Fibroblast of lung (primary cell): ENCODE data around the gene PLXNA4. TPM values are rescaled to one million over a fixed set of nuclear protein-coding genes. Genes with fewer than 3 reads are reported as not detected.

Source experiments
- DNase-seq, 2 donors: peaks; one replicate each; pipeline versions ENCODE4 v3.0.0 to v3.0.0-alpha.2; 2010; ENCODE audit warnings: low read depth in 2 of 2
- H2AFZ ChIP-seq: 2 replicates; pipeline ENCODE4 v1.5.1; 2012; ENCODE audit warnings: low read length, control low read depth, inconsistent platforms
- H3K27ac ChIP-seq: 2 replicates; pipeline ENCODE4 v1.5.1; 2011; ENCODE audit warnings: low read length, control low read depth; ENCODE audit not compliant: insufficient read depth
- H3K27me3 ChIP-seq: 2 replicates; pipeline ENCODE4 v1.5.1; 2011; ENCODE audit warnings: mild to moderate bottlenecking, low read length; ENCODE audit not compliant: control insufficient read depth, insufficient read depth
- H3K36me3 ChIP-seq: 2 replicates; pipeline ENCODE4 v1.5.1; 2011; ENCODE audit warnings: low read length; ENCODE audit not compliant: control insufficient read depth, insufficient read depth
- H3K4me1 ChIP-seq: 2 replicates; pipeline ENCODE4 v1.5.1; 2011; ENCODE audit warnings: low read length; ENCODE audit not compliant: control insufficient read depth, insufficient read depth; ENCODE audit errors: extremely low read depth
- H3K4me2 ChIP-seq: 2 replicates; pipeline ENCODE4 v1.5.1; 2011; ENCODE audit warnings: low read length, control low read depth; ENCODE audit not compliant: insufficient read depth; ENCODE audit errors: extremely low read depth
- H3K4me3 ChIP-seq, 4 experiments: fragments of 200-600 bp in 1 of 4; sonication (generic) in 1 of 4; replicated peaks in 1 of 4; 2 replicates each; pipeline ENCODE4 v1.5.1; 2011 to 2016; ENCODE audit warnings: low read length in 4 of 4, low read depth in 3 of 4, mild to moderate bottlenecking in 3 of 4, control low read depth in 2 of 4, inconsistent platforms in 1 of 4, mixed read lengths in 1 of 4; ENCODE audit not compliant: insufficient read depth in 1 of 4; ENCODE audit errors: control extremely low read depth in 1 of 4
- H3K79me2 ChIP-seq: 2 replicates; pipeline ENCODE4 v1.5.1; 2012; ENCODE audit warnings: mild to moderate bottlenecking, low read length, inconsistent platforms; ENCODE audit not compliant: control insufficient read depth, insufficient read depth
- H3K9ac ChIP-seq: 2 replicates; pipeline ENCODE4 v1.5.1; 2011; ENCODE audit warnings: mild to moderate bottlenecking, low read length, control low read depth; ENCODE audit not compliant: insufficient read depth
- H3K9me3 ChIP-seq: 2 replicates; pipeline ENCODE4 v1.5.1; 2012; ENCODE audit warnings: low read depth, low read length; ENCODE audit not compliant: control insufficient read depth, insufficient read depth
- H4K20me1 ChIP-seq: 2 replicates; pipeline ENCODE4 v1.5.1; 2011; ENCODE audit warnings: low read length; ENCODE audit not compliant: control insufficient read depth, insufficient read depth; ENCODE audit errors: extremely low read depth
- CTCF ChIP-seq, 2 donors: IDR thresholded peaks in 1 of 2; conservative IDR thresholded peaks in 1 of 2; 1 replicate in 1 of 2; 2 replicates in 1 of 2; pipeline ENCODE4 v1.5.1; 2011 to 2012; ENCODE audit warnings: low read length in 2 of 2, control low read depth in 1 of 2, inconsistent platforms in 1 of 2, low read depth in 1 of 2, mild to moderate bottlenecking in 1 of 2
- EZH2 ChIP-seq: IDR thresholded peaks from 2 replicates; pipeline ENCODE4 v1.5.1; 2012; ENCODE audit warnings: low read length, control low read depth, mild to moderate bottlenecking; ENCODE audit errors: missing control alignments
- polyA plus RNA-seq, 2 donors: library from polyadenylated mRNA; depleted of rRNA in 1 of 2; stranded (reverse) in 1 of 2; unstranded in 1 of 2; fragments of >200 nt; gene quantifications; 2 replicates each; pipeline ENCODE4 v1.2.1, GENCODE V29; 2011 to 2012; ENCODE audit warnings: missing spikeins in 1 of 2
- total RNA-seq: library from RNA; depleted of rRNA; stranded (reverse); fragments of >200 nt; gene quantifications from 2 replicates; pipeline ENCODE4 v1.2.1, GENCODE V29; 2014

PLXNA4 gene
- total and polyA plus RNA-seq, 2 donors (not counting 1 experiment from before 2014, with no cell fraction given): 1.2 to 1.5 TPM

- Histone ChIP-seq H3K36me3 (no peaks in the 10 kb centered on the region), H3K9me3 (no peaks in the 10 kb centered on the region), H3K27ac (no peak overlapping the region), H3K4me2 (no peak overlapping the region), H3K4me3 (no peak overlapping the region), H3K4me1 (no peaks in the 10 kb centered on the region), H3K9ac (no peak overlapping the region), H3K79me2 (no peaks in the 10 kb centered on the region), H4K20me1 (no peaks in the 10 kb centered on the region), H2AFZ (no peak overlapping the region), H3K27me3 (no peaks in the 10 kb centered on the region)
- no peak for DNase-seq
- TF ChIP-seq CTCF (conservative IDR thresholded peaks at IDR 0.05 in 1 of 2, IDR thresholded peaks at IDR 0.05 in 1 of 2; ENCODE audit: low read depth in 1 of 2, low read length in 2 of 2) (no peak), EZH2 (no peak)
These were observed 215.1 kb downstream of the PLXNA4 start for GRCh38 chr7:132361146-132361545.

- H3K79me2 ChIP-seq: no peaks in the 10 kb centered on the region
- no peaks in the 10 kb centered on the region for H4K20me1 ChIP-seq
- no peak overlapping the region for H3K9ac ChIP-seq
- H3K9me3 ChIP-seq: no peaks in the 10 kb centered on the region
- no peak overlapping the region for H3K27ac ChIP-seq
- H3K27me3 ChIP-seq: no peaks in the 10 kb centered on the region
- no peak for TF ChIP-seq EZH2
- no peak for TF ChIP-seq CTCF (conservative IDR thresholded peaks at IDR 0.05 in 1 of 2, IDR thresholded peaks at IDR 0.05 in 1 of 2; ENCODE audit: low read depth in 1 of 2, low read length in 2 of 2)
- H2AFZ ChIP-seq: no peak overlapping the region
- H3K4me1 ChIP-seq: no peaks in the 10 kb centered on the region
- H3K36me3 ChIP-seq: no peaks in the 10 kb centered on the region
- H3K4me2 ChIP-seq: no peak overlapping the region
- DNase-seq: no peak
- no peak overlapping the region for H3K4me3 ChIP-seq
These were observed 216.5 kb downstream of the PLXNA4 start for GRCh38 chr7:132359743-132360142.

- Histone ChIP-seq H3K9ac (no peak overlapping the region), H2AFZ (no peak overlapping the region), H3K9me3 (no peaks in the 10 kb centered on the region), H3K4me1 (peaks cover 3% of the 10 kb centered on the region), H4K20me1 (no peaks in the 10 kb centered on the region), H3K36me3 (no peaks in the 10 kb centered on the region), H3K4me3 (no peak overlapping the region), H3K79me2 (no peaks in the 10 kb centered on the region), H3K27ac (no peak overlapping the region), H3K27me3 (no peaks in the 10 kb centered on the region), H3K4me2 (no peak overlapping the region)
- TF ChIP-seq CTCF (conservative IDR thresholded peaks at IDR 0.05 in 1 of 2, IDR thresholded peaks at IDR 0.05 in 1 of 2; ENCODE audit: low read depth in 1 of 2, low read length in 2 of 2) (no peak), EZH2 (no peak)
- DNase-seq: no peak
These were observed 221.2 kb downstream of the PLXNA4 start for GRCh38 chr7:132355048-132355447.
